GM12878 (cell line): ENCODE measurements around the gene USP38. TPM values are rescaled to one million over a fixed set of nuclear protein-coding genes. Genes with fewer than 3 reads are reported as not detected.

Source experiments
- ATAC-seq: fragments of 200-7000 bp; cut with Tn5 transposase; 3 replicates; pipeline ENCODE4 v1.9.1; 2020; ENCODE audit warnings: mild to moderate bottlenecking, moderate library complexity
- BruUV-seq: library from RNA; stranded (reverse); fragments of 400-500 nt; replicated peaks from 2 replicates; lab custom pipeline; 2021; lab: Mats Ljungman, UMichigan
- CTCF ChIA-PET: fragments of 300-600 bp; sonication (Branson Sonifier 250); formaldehyde crosslinking; extraction: SDS; loops from one replicate; lab custom pipeline; 2021; ENCODE audit warnings: inconsistent platforms; lab: Yijun Ruan, JAX
- POLR2A ChIA-PET: fragments of 350-600 bp; formaldehyde crosslinking; extraction: SDS; loops from one replicate; lab custom pipeline; 2021; ENCODE audit warnings: inconsistent platforms; lab: Charles Lee
- RAD21 ChIA-PET: fragments of 300-600 bp; sonication (Branson Sonifier 250); formaldehyde crosslinking; loops from one replicate; lab custom pipeline; 2023; ENCODE audit warnings: antibody characterized with exemption; ENCODE audit not compliant: unreplicated experiment; lab: Charles Lee
- SMC1A ChIA-PET: fragments of 300-600 bp; sonication (Branson Sonifier 250); formaldehyde crosslinking; loops from one replicate; lab custom pipeline; 2023; ENCODE audit not compliant: unreplicated experiment, uncharacterized antibody; lab: Charles Lee
- DNase-seq: peaks from one replicate; pipeline ENCODE4 v3.0.0-alpha.2; 2011; ENCODE audit warnings: low read depth, low spot score
- FAIRE-seq: peaks from 3 replicates; lab custom pipeline; 2011; peaks lifted over from hg19 to GRCh38; lab: Jason Lieb, UNC
- H2AFZ ChIP-seq: 2 replicates; pipeline ENCODE4 v1.6.0; 2011; ENCODE audit warnings: low read depth, low read length, control low read depth; ENCODE audit not compliant: control insufficient read depth
- H3K27ac ChIP-seq: 2 replicates; pipeline ENCODE4 v1.5.1; 2011; ENCODE audit warnings: control low read depth; ENCODE audit not compliant: control insufficient read depth, insufficient read depth
- H3K27me3 ChIP-seq, 2 experiments: replicated peaks in 1 of 2; 2 replicates each; pipeline versions ENCODE4 v1.6.0 to v1.6.1; 2011; ENCODE audit warnings: low read length in 1 of 2; ENCODE audit not compliant: control insufficient read depth in 2 of 2, insufficient read depth in 2 of 2
- H3K36me3 ChIP-seq, 2 experiments: 2 replicates each; pipeline ENCODE4 v1.5.1; 2011; ENCODE audit warnings: low read length in 1 of 2; ENCODE audit not compliant: control insufficient read depth in 2 of 2, insufficient read depth in 2 of 2
- H3K4me1 ChIP-seq: 2 replicates; pipeline ENCODE4 v1.6.1; 2011; ENCODE audit warnings: mild to moderate bottlenecking, low read length, moderate library complexity, mixed read lengths; ENCODE audit not compliant: control insufficient read depth, insufficient read depth
- H3K4me2 ChIP-seq: 2 replicates; pipeline ENCODE4 v1.6.0; 2011; ENCODE audit warnings: control low read depth; ENCODE audit not compliant: control insufficient read depth, insufficient read depth
- H3K4me3 ChIP-seq: fragments of 200-600 bp; sonication (generic); 2 replicates; pipeline ENCODE4 v1.5.1; 2016
- H3K79me2 ChIP-seq: 2 replicates; pipeline ENCODE4 v1.6.0; 2011; ENCODE audit warnings: low read length; ENCODE audit not compliant: control insufficient read depth, insufficient read depth
- H3K9ac ChIP-seq: 2 replicates; pipeline ENCODE4 v1.8.0; 2011; ENCODE audit warnings: low read length, control low read depth, mixed read lengths; ENCODE audit not compliant: control insufficient read depth, insufficient read depth
- H3K9me3 ChIP-seq: replicated peaks from 3 replicates; pipeline ENCODE4 v1.5.1; 2011; ENCODE audit warnings: mild to moderate bottlenecking, low read length; ENCODE audit not compliant: control insufficient read depth, insufficient read depth
- H4K20me1 ChIP-seq: 2 replicates; pipeline ENCODE4 v1.6.0; 2011; ENCODE audit not compliant: control insufficient read depth, insufficient read depth
- BACH1 ChIP-seq: fragments of 450-650 bp; IDR thresholded peaks from 2 replicates; pipeline ENCODE4 v1.6.1; 2017; ENCODE audit warnings: mild to moderate bottlenecking, borderline replicate concordance
- BCL3 ChIP-seq: IDR thresholded peaks from 2 replicates; pipeline ENCODE4 v1.6.1; 2011; ENCODE audit warnings: borderline replicate concordance, low read depth, mild to moderate bottlenecking, moderate library complexity, low read length; ENCODE audit not compliant: insufficient read depth, poor library complexity, severe bottlenecking
- BRCA1 ChIP-seq: IDR thresholded peaks from 2 replicates; pipeline ENCODE4 v1.6.1; 2011; ENCODE audit warnings: low read depth, low read length, improper control_type of control experiment
- CTCF ChIP-seq, 3 experiments: IDR thresholded peaks in 2 of 3; conservative IDR thresholded peaks in 1 of 3; 2 replicates each; pipeline ENCODE4 v1.5.1; 2011; ENCODE audit warnings: low read depth in 3 of 3, low read length in 3 of 3, mild to moderate bottlenecking in 3 of 3, control low read depth in 2 of 3, moderate library complexity in 2 of 3, inconsistent platforms in 1 of 3, mixed read lengths in 1 of 3; ENCODE audit not compliant: control insufficient read depth in 2 of 3, insufficient read depth in 1 of 3; ENCODE audit errors: extremely low read depth in 1 of 3
- RAD21 ChIP-seq: IDR thresholded peaks from 2 replicates; pipeline ENCODE4 v1.6.1; 2011; ENCODE audit warnings: mild to moderate bottlenecking, low read depth, low read length, moderate library complexity; ENCODE audit not compliant: insufficient read depth
- RBBP5 ChIP-seq: fragments of 200-600 bp; sonication (generic); conservative IDR thresholded peaks from 2 replicates; pipeline ENCODE4 v1.6.1; 2016
- TAF1 ChIP-seq: IDR thresholded peaks from 2 replicates; pipeline ENCODE4 v1.6.1; 2011; ENCODE audit warnings: mild to moderate bottlenecking, low read depth, low read length, borderline replicate concordance
- WGBS: methylation state at CpG from one replicate; pipeline ENCODE4 v1.1.6; 2016; ENCODE audit warnings: low lambda C conversion rate; ENCODE audit not compliant: insufficient replicate concordance, insufficient coverage; ENCODE audit errors: missing lambda C conversion rate; 5-methylcytosine and 5-hydroxymethylcytosine counted together
- in situ Hi-C: fragments of 300-500 bp; cut with MboI; formaldehyde crosslinking; loops from 9 replicates; pipeline ENCODE4 v1.14.3; 2018; ENCODE audit warnings: mixed read lengths
- intact Hi-C: fragments of 100-400 bp; cut with micrococcal nuclease; formaldehyde crosslinking; loops from one replicate; pipeline ENCODE4 v1.14.2; 2022; ENCODE audit not compliant: unreplicated experiment
- polyA plus RNA-seq, 11 experiments: library from polyadenylated mRNA; depleted of rRNA in 4 of 11; unstranded in 6 of 11; stranded (reverse) in 5 of 11; fragments of >200 nt; fragmentation: Nextera tagmentation in 4 of 11; fragmentation: Illumina TruSeq in 1 of 11; extraction: Ambion mirVana in 4 of 11; extraction: Trizol in 1 of 11; gene quantifications; 1 replicate in 1 of 11; 2 replicates in 10 of 11; pipeline versions ENCODE4 v1.2.1 to v1.2.3, GENCODE V29; 2011 to 2016; ENCODE audit warnings: inconsistent platforms in 2 of 11, missing spikeins in 2 of 11, low read depth in 1 of 11
- total RNA-seq, 4 experiments: library from RNA; depleted of rRNA in 3 of 4; stranded (reverse); fragments of >200 nt in 3 of 4; fragmentation: Illumina TruSeq in 1 of 4; extraction: Trizol in 1 of 4; gene quantifications; 2 replicates each; pipeline versions ENCODE4 v1.2.1 to v1.2.3, GENCODE V29; 2013 to 2021

Gene USP38
- total and polyA plus RNA-seq, 10 of the 15 experiments (the other 5 are each of a cell fraction or from before 2014, with no cell fraction given): 4.4 to 19.0 (median 14.7) TPM

GRCh38 chr4:143207555-143207954 lies 22.8 kb downstream of the USP38 start:
- Histone ChIP-seq H3K4me2 (no peak overlapping the region), H4K20me1 (no peaks in the 10 kb centered on the region), H3K4me3 (no peak overlapping the region), H2AFZ (no peak overlapping the region), H3K36me3 (peaks cover 0 to 32% of the 10 kb centered on the region in 2 experiments; a peak in 3 of 4 replicates), H3K27me3 (no peaks in the 10 kb centered on the region), H3K9me3 (no peaks in the 10 kb centered on the region), H3K79me2 (no peaks in the 10 kb centered on the region), H3K9ac (no peak overlapping the region), H3K4me1 (no peaks in the 10 kb centered on the region), H3K27ac (no peak overlapping the region)
- no TSS peak for BruUV-seq
- 96% methylated on average over 1 of the region's 1 CpG for WGBS
- ChIA-PET RAD21 (interaction anchor here (0.8 kb wide), 1 partner anchor 168 kb away, joined by 4 read pairs; no protein-coding TSS in a partner anchor), SMC1A (no interaction called here), POLR2A (no interaction called here), CTCF (interaction anchor here (1.0 to 1.1 kb wide), 2 partner anchors 168 to 282 kb away, joined by 3 read pairs; no protein-coding TSS in a partner anchor)
- TF ChIP-seq RAD21 (peak; percentile 28; the same call in 1 of the 2 replicates), BACH1 (no peak), RBBP5 (no peak), TAF1 (no peak), BCL3 (no peak), BRCA1 (no peak), CTCF (IDR thresholded peaks at IDR 0.05 in 2 of 3, conservative IDR thresholded peaks at IDR 0.05 in 1 of 3; ENCODE audit: control insufficient read depth in 2 of 3, extremely low read depth in 1 of 3, insufficient read depth in 1 of 3, low read depth in 3 of 3, low read length in 3 of 3) (peak in 2 of 3 experiments; percentile 7 to 14; a peak in 1 of 6 replicates)
- FAIRE-seq (no peak), ATAC-seq (peak; percentile 48; the same call in 2 of the 3 replicates), DNase-seq (no peak)
- in situ Hi-C loops (loop anchor here (5.0 kb wide), 1 partner anchor 280 kb away; no protein-coding TSS in a partner anchor), intact Hi-C loops (loop anchor here (2.0 to 5.0 kb wide), 2 partner anchors 170 to 275 kb away; no protein-coding TSS in a partner anchor)
